K562 (cell line): ENCODE results near the gene BCAR3. TPM values are rescaled to one million over a fixed set of nuclear protein-coding genes. Genes with fewer than 3 reads are reported as not detected.

ENCODE experiments used
- BACH1 ChIP-seq: fragments of 200-800 bp; sonication (Bioruptor generic); IDR thresholded peaks from 2 replicates; pipeline ENCODE4 v1.6.1; 2016; ENCODE audit warnings: missing genetic modification characterization, missing compliant biosample characterization
- CBX5 ChIP-seq: IDR thresholded peaks from 2 replicates; pipeline ENCODE4 v1.6.1; 2014; ENCODE audit warnings: low read depth, borderline replicate concordance
- DMBX1 ChIP-seq: fragments of 250-450 bp; sonication (Bioruptor Pico); IDR thresholded peaks from 2 replicates; pipeline ENCODE4 v1.8.0; 2022; ENCODE audit warnings: inconsistent platforms, mild to moderate bottlenecking, moderate library complexity, borderline replicate concordance
- E2F6 ChIP-seq, 2 experiments: IDR thresholded peaks; 2 replicates each; pipeline ENCODE4 v1.6.1; 2011; ENCODE audit warnings: borderline replicate concordance in 1 of 2, control low read depth in 1 of 2, low read depth in 1 of 2, low read length in 1 of 2, mild to moderate bottlenecking in 1 of 2, mixed read lengths in 1 of 2, moderate library complexity in 1 of 2; ENCODE audit not compliant: insufficient read depth in 1 of 2, insufficient read length in 1 of 2, poor library complexity in 1 of 2, severe bottlenecking in 1 of 2; ENCODE audit errors: extremely low read depth in 1 of 2
- ETV5 ChIP-seq: sonication (generic); formaldehyde crosslinking; IDR thresholded peaks from 2 replicates; pipeline ENCODE4 v1.4.0; 2020; ENCODE audit warnings: low read depth, mild to moderate bottlenecking, missing genetic modification reagents
- LEF1 ChIP-seq: fragments of 450-650 bp; IDR thresholded peaks from 2 replicates; pipeline ENCODE4 v1.6.1; 2016; ENCODE audit warnings: mild to moderate bottlenecking
- NCOR1 ChIP-seq: fragments of 450-650 bp; IDR thresholded peaks from 2 replicates; pipeline ENCODE4 v1.6.1; 2016; ENCODE audit warnings: mild to moderate bottlenecking, moderate library complexity
- RBBP5 ChIP-seq: fragments of 200-600 bp; sonication (generic); IDR thresholded peaks from 2 replicates; pipeline ENCODE4 v1.6.1; 2012; ENCODE audit warnings: borderline replicate concordance, mild to moderate bottlenecking, low read length, control low read depth, inconsistent platforms; ENCODE audit not compliant: insufficient read depth, poor library complexity, severe bottlenecking
- RBM22 ChIP-seq: fragments of 200-400 bp; formaldehyde crosslinking; IDR thresholded peaks from 2 replicates; pipeline ENCODE4 v1.6.1; 2018; ENCODE audit warnings: low read length, low read depth; ENCODE audit not compliant: poor library complexity, severe bottlenecking
- REST ChIP-seq, 2 experiments: fragments of 450-650 bp; formaldehyde crosslinking in 1 of 2; IDR thresholded peaks; 2 replicates each; pipeline versions ENCODE4 v1.4.0 to v1.6.1; 2014 to 2020; ENCODE audit warnings: mild to moderate bottlenecking in 2 of 2, borderline replicate concordance in 1 of 2, low read depth in 1 of 2
- TCF3 ChIP-seq: sonication (generic); formaldehyde crosslinking; IDR thresholded peaks from 2 replicates; pipeline ENCODE4 v1.4.0; 2020; ENCODE audit warnings: mild to moderate bottlenecking, missing genetic modification reagents
- TEAD4 ChIP-seq, 2 experiments: sonication (generic) in 1 of 2; formaldehyde crosslinking in 1 of 2; IDR thresholded peaks; 2 replicates each; pipeline versions ENCODE4 v1.6.1 to v1.8.0; 2012 to 2022; ENCODE audit warnings: borderline replicate concordance in 1 of 2, inconsistent platforms in 1 of 2, low read length in 1 of 2, mild to moderate bottlenecking in 1 of 2, missing genetic modification reagents in 1 of 2
- ZNF12 ChIP-seq: sonication (generic); formaldehyde crosslinking; IDR thresholded peaks from 2 replicates; pipeline ENCODE4 v1.4.0; 2020; ENCODE audit warnings: mild to moderate bottlenecking, missing genetic modification reagents
- ZNF143 ChIP-seq: sonication (generic); formaldehyde crosslinking; IDR thresholded peaks from 2 replicates; pipeline ENCODE4 v1.9.0; 2022; ENCODE audit warnings: mild to moderate bottlenecking, missing genetic modification reagents
- polyA plus RNA-seq, 8 experiments: library from polyadenylated mRNA; depleted of rRNA in 4 of 8; stranded (reverse) in 5 of 8; unstranded in 3 of 8; fragments of >200 nt; fragmentation: Nextera tagmentation in 2 of 8; fragmentation: Illumina TruSeq in 1 of 8; extraction: Ambion mirVana in 2 of 8; extraction: Trizol in 1 of 8; gene quantifications; 2 replicates each; pipeline versions ENCODE4 v1.2.1 to v1.2.3, GENCODE V29; 2011 to 2014; ENCODE audit warnings: inconsistent platforms in 1 of 8, missing spikeins in 1 of 8
- total RNA-seq, 7 experiments: library from RNA; depleted of rRNA in 6 of 7; stranded (reverse); fragments of >200 nt in 6 of 7; fragmentation: Illumina TruSeq in 2 of 7; extraction: Trizol in 2 of 7; gene quantifications; 2 replicates each; pipeline versions ENCODE4 v1.2.1 to v1.2.3, GENCODE V29; 2011 to 2021; ENCODE audit warnings: low replicate concordance in 1 of 7

Gene BCAR3
- total and polyA plus RNA-seq, 9 of the 15 experiments (the other 6 are each of a cell fraction or from before 2014, with no cell fraction given), result 1.8 to 6.3 (median 3.8) TPM

GRCh38 chr1:93554883-93555872, 126.5 kb downstream of the BCAR3 start (continued):
- TF ChIP-seq DMBX1 (CRISPR knock-in tag) (no peak), ZNF143 (CRISPR knock-in tag) (no peak), NCOR1 (0 out of 2 replicates have a peak, but pooled peaks have one; percentile 48), TCF3 (peak; percentile 70), TEAD4 (IDR thresholded peaks at IDR 0.05; ENCODE audit: low read length) (peak; percentile 64), TEAD4 (CRISPR knock-in tag; IDR thresholded peaks at IDR 0.05; ENCODE audit: borderline replicate concordance) (no peak), CBX5 (no peak), RBM22 (no peak), BACH1 (tag) (no peak), ZNF12 (CRISPR knock-in tag) (no peak), REST (IDR thresholded peaks at IDR 0.05; ENCODE audit: borderline replicate concordance) (peak; percentile 22; the same call in 1 of the 2 replicates), REST (CRISPR knock-in tag; IDR thresholded peaks at IDR 0.05; ENCODE audit: low read depth) (no peak), RBBP5 (no peak), ETV5 (CRISPR knock-in tag) (no peak), E2F6 (IDR thresholded peaks at IDR 0.05; ENCODE audit: borderline replicate concordance in 1 of 2, extremely low read depth in 1 of 2, insufficient read depth in 1 of 2, insufficient read length in 1 of 2, low read depth in 1 of 2, low read length in 1 of 2, poor library complexity in 1 of 2, severe bottlenecking in 1 of 2) (no peak), LEF1 (no peak)
